HG02870 (cell line): ENCODE results near the gene ADGRG1.

Source experiments
- ATAC-seq: cut with Tn5 transposase; IDR thresholded peaks from one replicate; pipeline ENCODE4 v1.9.1; 2021; ENCODE audit warnings: mild to moderate bottlenecking, moderate library complexity; ENCODE audit not compliant: unreplicated experiment

ADGRG1 gene

DNA sequence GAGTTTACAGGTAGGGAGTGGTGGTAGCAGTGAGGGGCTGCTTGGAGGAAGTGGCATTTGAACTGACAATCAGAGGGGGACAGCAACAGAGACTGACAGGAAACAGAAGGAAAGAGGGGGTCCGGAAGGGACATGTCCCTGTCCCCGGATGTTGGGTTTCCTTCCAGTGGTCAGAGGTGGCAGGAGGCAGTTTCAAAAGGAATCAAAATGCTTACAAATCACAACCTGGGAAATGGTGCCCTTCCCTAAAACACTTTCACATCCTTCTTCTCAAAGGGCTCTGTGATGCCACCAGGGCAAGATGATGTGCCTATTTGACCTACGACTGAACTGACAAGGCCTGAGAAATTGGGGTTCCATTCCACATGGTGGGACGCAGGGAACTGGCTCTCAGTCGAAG, 19.7 kb downstream of the ADGRG1 start:
- no peak for ATAC-seq

DNA sequence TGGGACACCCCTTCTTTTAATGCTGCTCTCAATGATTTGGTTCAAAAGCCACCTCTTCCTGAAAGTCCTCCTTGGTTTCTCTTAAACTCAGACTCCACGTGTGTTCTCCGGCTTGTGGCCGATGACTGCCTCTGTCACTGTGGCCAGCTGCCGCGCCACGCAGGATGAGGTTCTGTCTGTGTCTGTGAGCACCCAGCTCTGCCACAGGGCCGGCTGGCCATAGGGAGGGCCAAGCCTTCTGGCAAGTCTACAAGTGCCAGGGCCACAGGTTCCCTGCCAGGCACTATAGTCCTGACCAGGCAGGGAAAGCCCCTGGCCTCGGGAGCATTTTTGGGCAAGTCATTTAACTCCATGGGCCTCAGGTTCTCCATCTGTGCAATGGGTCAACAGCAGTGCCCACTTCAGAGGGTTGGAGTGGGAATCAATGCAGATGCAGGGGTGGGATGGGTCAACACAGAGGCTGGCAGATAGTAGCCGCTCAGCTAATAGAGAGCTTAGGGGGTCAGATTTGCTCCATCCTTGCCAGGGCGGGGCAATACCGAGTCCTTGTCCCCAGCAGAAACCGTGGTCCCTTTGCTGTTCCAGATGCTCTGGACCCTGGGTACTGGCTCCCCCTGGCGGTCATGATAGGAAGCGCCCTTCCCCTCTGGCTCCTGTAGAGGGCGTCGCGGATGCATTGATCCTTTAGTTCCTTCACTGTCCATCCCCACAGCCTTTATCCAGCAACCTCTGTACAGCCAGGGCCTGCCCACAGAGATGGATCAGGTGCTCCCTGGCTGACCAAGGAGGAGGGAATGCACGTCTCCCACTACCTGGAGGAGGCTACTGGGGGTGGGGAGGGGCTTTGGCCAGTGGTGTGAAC, 20.4 kb downstream of the ADGRG1 start:
- ATAC-seq = no peak

- no peak for ATAC-seq
Measured at GRCh38 chr16:57649443-57649751, 21.0 kb downstream of the ADGRG1 start.

- ATAC-seq = no peak
Measured at GRCh38 chr16:57649846-57650245, 21.4 kb downstream of the ADGRG1 start.

GRCh38 chr16:57651344-57652333, 23.2 kb downstream of the ADGRG1 start:
- ATAC-seq = no peak

DNA sequence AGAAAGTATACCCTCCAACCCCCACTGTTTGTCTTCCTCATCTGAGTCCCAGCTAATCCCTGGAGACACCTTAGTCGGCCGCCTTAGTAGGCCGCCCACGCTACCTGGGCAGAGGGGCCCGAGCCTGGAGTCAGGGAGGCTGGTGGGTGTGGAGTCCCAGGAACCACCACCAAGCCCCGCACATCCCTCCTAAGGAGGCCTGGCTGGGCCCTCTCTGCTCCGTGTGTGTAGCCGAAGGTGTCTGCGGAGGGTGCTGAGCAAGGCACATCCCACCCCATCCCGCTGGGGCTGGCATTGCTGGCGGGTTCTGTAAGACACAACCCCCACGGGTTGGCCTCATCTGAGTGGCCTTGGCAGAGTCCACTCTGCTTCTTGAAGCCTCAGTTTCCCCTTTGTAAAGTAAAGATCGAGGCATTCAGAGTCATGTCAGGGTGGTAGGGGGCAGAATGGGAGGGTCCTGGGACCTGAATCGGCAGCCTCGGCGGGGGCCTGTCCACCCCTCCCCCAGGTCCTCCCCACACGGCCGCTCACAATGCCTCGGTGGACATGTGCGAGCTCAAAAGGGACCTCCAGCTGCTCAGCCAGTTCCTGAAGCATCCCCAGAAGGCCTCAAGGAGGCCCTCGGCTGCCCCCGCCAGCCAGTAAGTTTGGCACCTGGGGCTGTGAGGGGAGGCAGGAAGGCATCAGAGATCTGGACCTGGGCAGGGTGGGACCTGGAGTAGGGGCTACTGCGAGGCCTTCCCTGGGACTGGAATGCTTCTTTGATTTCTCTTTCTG, 24.5 kb downstream of the ADGRG1 start:
- ATAC-seq = no peak

GRCh38 chr16:57653936-57654335, 25.5 kb downstream of the ADGRG1 start:
- ATAC-seq = no peak

GRCh38 chr16:57656342-57656955, 28.0 kb downstream of the ADGRG1 start:
- no peak for ATAC-seq

GRCh38 chr16:57657228-57657627, 28.8 kb downstream of the ADGRG1 start:
- ATAC-seq = no peak

- ATAC-seq = no peak
Measured at GRCh38 chr16:57658130-57658877, 29.9 kb downstream of the ADGRG1 start.

- no peak for ATAC-seq
Measured at GRCh38 chr16:57658878-57659674, 30.6 kb downstream of the ADGRG1 start.

DNA sequence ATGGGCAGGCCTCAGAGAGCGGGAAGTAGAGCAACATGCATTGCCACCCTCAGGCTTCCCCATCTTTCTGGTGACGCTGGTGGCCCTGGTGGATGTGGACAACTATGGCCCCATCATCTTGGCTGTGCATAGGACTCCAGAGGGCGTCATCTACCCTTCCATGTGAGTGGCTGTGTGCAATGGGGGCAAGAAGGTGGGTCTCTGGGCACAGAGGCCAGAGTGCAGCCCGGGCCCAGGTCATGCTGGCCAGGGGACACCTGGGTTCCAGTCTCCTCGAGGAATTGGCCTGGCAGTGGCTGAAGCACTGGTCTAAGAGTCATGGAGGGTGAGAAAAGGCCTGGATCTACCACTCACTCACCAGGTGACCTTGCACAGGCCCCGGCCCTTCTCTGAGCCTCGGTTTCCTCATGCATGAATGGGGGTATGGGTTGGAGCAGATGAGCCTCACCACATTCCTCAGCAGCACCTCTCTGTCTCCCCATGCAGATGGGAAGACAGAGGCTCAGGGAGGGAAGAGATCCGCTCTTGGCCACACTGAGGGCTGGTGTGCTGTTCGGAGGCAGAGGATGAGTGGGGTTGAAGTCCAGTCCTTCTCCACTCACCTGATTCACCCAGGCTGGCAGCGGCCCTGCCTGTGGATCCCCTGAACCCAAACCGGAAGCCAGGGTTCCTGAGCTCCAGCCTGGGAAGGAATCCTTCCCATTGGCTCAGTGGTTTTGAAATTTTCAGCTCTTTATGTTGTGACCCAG, 32.5 kb downstream of the ADGRG1 start:
- no peak for ATAC-seq

DNA sequence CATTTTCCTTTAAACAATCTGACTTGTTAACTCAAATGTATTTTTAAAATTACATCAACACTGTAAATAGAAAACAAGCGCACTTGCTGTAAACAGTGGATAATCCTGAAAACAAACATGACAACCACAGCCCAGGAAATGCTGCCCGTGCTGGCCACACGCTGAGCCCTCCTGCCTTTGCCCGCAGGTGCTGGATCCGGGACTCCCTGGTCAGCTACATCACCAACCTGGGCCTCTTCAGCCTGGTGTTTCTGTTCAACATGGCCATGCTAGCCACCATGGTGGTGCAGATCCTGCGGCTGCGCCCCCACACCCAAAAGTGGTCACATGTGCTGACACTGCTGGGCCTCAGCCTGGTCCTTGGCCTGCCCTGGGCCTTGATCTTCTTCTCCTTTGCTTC, 33.1 kb downstream of the ADGRG1 start:
- ATAC-seq = no peak

DNA sequence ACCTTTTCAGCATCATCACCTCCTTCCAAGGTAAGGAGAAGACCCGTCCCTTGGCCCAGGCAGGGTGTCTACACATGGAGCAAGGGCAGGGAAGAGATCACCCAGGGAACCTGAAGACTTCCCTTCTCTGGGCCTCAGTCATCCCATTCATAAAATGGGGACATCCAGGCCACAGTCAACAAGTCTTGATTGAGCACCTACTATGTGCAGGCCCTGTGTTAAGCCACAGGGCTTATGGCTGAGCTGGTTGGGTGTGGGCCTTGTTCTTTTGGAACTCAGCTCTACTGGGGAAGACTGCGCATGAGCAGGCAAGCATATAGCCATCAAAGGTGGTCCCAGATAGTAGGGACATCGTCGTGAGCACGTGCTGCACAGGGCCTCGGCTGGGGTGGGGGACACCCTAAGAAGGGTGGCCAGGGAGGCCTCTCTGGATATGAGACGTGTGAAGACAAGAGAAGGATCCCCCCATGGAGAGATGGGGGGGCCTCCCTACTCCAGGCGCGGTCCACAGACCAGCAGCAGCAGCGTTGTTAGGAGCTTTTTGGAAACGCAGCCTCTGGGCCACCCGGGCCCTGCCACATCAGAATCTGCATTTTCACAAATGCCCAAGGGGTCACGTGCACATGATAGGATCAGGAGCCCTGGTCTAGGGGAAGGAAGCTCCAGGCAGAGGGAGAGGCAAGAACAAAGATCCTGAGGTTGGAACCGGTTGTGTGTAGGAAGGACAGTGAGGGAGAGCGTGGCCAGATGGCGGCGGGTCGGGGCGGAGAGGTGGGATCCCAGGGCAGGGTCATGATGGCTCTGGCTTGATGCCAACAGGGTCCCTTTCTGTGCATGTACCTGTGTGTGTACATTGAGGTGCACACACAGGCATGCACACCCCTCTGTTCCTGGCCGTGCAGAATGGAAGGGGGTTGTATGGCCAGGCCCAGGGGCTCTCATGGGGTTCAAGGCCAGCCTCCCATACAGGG, 33.8 kb downstream of the ADGRG1 start:
- no peak for ATAC-seq

DNA sequence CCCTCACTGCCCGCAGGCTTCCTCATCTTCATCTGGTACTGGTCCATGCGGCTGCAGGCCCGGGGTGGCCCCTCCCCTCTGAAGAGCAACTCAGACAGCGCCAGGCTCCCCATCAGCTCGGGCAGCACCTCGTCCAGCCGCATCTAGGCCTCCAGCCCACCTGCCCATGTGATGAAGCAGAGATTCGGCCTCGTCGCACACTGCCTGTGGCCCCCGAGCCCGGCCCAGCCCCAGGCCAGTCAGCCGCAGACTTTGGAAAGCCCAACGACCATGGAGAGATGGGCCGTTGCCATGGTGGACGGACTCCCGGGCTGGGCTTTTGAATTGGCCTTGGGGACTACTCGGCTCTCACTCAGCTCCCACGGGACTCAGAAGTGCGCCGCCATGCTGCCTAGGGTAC, 35.0 kb downstream of the ADGRG1 start:
- no peak for ATAC-seq

- no peak for ATAC-seq
Measured at GRCh38 chr16:57663917-57664661, 35.7 kb downstream of the ADGRG1 start.

GRCh38 chr16:57664662-57665025, 36.2 kb downstream of the ADGRG1 start:
- ATAC-seq = no peak
